Endothelial cell of umbilical vein (primary cell): ENCODE results near the gene CEP95. TPM values are rescaled to one million over a fixed set of nuclear protein-coding genes. Genes with fewer than 3 reads are reported as not detected.

Source experiments
- BruUV-seq: library from RNA; stranded (reverse); fragments of 400-500 nt; replicated peaks from 2 replicates; lab custom pipeline; 2021; lab: Mats Ljungman, UMichigan
- CTCF ChIA-PET: fragments of 300-600, 350-600 bp; sonication (Branson Sonifier 250); formaldehyde crosslinking; loops from one replicate; lab custom pipeline; 2021; ENCODE audit warnings: antibody characterized with exemption, inconsistent platforms; lab: Charles Lee
- POLR2A ChIA-PET: fragments of 300-600, 350-600 bp; sonication (Branson Sonifier 250); formaldehyde crosslinking; loops from one replicate; lab custom pipeline; 2021; ENCODE audit warnings: antibody characterized with exemption, inconsistent platforms; lab: Charles Lee
- DNase-seq: peaks from one replicate; pipeline ENCODE4 v3.0.0-alpha.2; 2011; ENCODE audit warnings: low read depth, low spot score
- FAIRE-seq: peaks from 2 replicates; lab custom pipeline; 2011; peaks lifted over from hg19 to GRCh38; lab: Jason Lieb, UNC
- H2AFZ ChIP-seq: 2 replicates; pipeline ENCODE4 v1.6.0; 2012; ENCODE audit warnings: low read depth, low read length, control low read depth, inconsistent platforms
- H3K27ac ChIP-seq: 2 replicates; pipeline ENCODE4 v1.5.1; 2011; ENCODE audit warnings: low read depth, mild to moderate bottlenecking, control low read depth, low read length, moderate library complexity; ENCODE audit not compliant: insufficient read depth
- H3K27me3 ChIP-seq, 2 experiments: 2 replicates each; pipeline versions ENCODE4 v1.6.0 to v1.6.1; 2011; ENCODE audit warnings: low read length in 2 of 2, mixed read lengths in 1 of 2; ENCODE audit not compliant: control insufficient read depth in 2 of 2, insufficient read depth in 2 of 2
- H3K36me3 ChIP-seq, 2 experiments: 2 replicates in 1 of 2; 3 replicates in 1 of 2; pipeline ENCODE4 v1.5.1; 2011; ENCODE audit warnings: low read length in 2 of 2, mild to moderate bottlenecking in 1 of 2, moderate library complexity in 1 of 2; ENCODE audit not compliant: control insufficient read depth in 2 of 2, insufficient read depth in 2 of 2; ENCODE audit errors: extremely low read depth in 1 of 2
- H3K4me1 ChIP-seq: 3 replicates; pipeline ENCODE4 v1.5.1; 2011; ENCODE audit warnings: mild to moderate bottlenecking, low read length; ENCODE audit not compliant: control insufficient read depth, insufficient read depth; ENCODE audit errors: extremely low read depth
- H3K4me2 ChIP-seq: 2 replicates; pipeline ENCODE4 v1.6.1; 2011; ENCODE audit warnings: low read length, control low read depth, mixed read lengths; ENCODE audit not compliant: insufficient read depth
- H3K4me3 ChIP-seq, 3 experiments: fragments of 200-600 bp in 1 of 3; sonication (generic), shearing (Covaris generic) in 1 of 3; replicated peaks in 1 of 3; 2 replicates each; pipeline ENCODE4 v1.5.1; 2011 to 2016; ENCODE audit warnings: control low read depth in 3 of 3, low read length in 3 of 3, mild to moderate bottlenecking in 2 of 3, inconsistent platforms in 1 of 3, low read depth in 1 of 3, moderate library complexity in 1 of 3; ENCODE audit not compliant: insufficient read depth in 1 of 3
- H3K79me2 ChIP-seq: 2 replicates; pipeline ENCODE4 v1.6.0; 2012; ENCODE audit warnings: low read length, inconsistent platforms; ENCODE audit not compliant: control insufficient read depth, insufficient read depth
- H3K9ac ChIP-seq: replicated peaks from 2 replicates; pipeline ENCODE3; 2011; ENCODE audit warnings: low read length, control low read depth; ENCODE audit not compliant: insufficient read depth; ENCODE audit errors: extremely low read depth
- H3K9me1 ChIP-seq: replicated peaks from 3 replicates; pipeline ENCODE4 v1.6.0; 2011; ENCODE audit warnings: mild to moderate bottlenecking, low read length; ENCODE audit not compliant: control insufficient read depth, insufficient read depth; ENCODE audit errors: extremely low read depth
- H3K9me3 ChIP-seq: replicated peaks from 2 replicates; pipeline ENCODE4 v1.5.1; 2012; ENCODE audit warnings: low read length, inconsistent platforms; ENCODE audit not compliant: control insufficient read depth, insufficient read depth
- H4K20me1 ChIP-seq: replicated peaks from 2 replicates; pipeline ENCODE3; 2011; ENCODE audit warnings: mild to moderate bottlenecking, low read length; ENCODE audit not compliant: control insufficient read depth, insufficient read depth; ENCODE audit errors: extremely low read depth
- EZH2 ChIP-seq: IDR thresholded peaks from 2 replicates; pipeline ENCODE4 v1.6.1; 2012; ENCODE audit warnings: borderline replicate concordance, low read depth, mild to moderate bottlenecking, moderate library complexity, low read length, inconsistent platforms; ENCODE audit not compliant: severe bottlenecking
- FOS ChIP-seq: IDR thresholded peaks from 2 replicates; pipeline ENCODE4 v1.6.1; 2011; ENCODE audit warnings: mild to moderate bottlenecking, low read length, moderate library complexity, borderline replicate concordance; ENCODE audit not compliant: insufficient read depth
- GATA2 ChIP-seq: IDR thresholded peaks from 2 replicates; pipeline ENCODE4 v1.7.0; 2011; ENCODE audit warnings: low read depth, mild to moderate bottlenecking, moderate library complexity, mixed read lengths, low read length; ENCODE audit not compliant: insufficient read length, insufficient read depth
- JUN ChIP-seq: IDR thresholded peaks from 2 replicates; pipeline ENCODE4 v1.6.1; 2011; ENCODE audit warnings: borderline replicate concordance, low read depth; ENCODE audit not compliant: insufficient read length, insufficient read depth
- MAX ChIP-seq: IDR thresholded peaks from 2 replicates; pipeline ENCODE4 v1.6.1; 2011; ENCODE audit not compliant: insufficient read depth, insufficient read length
- MYC ChIP-seq: IDR thresholded peaks from one replicate; pipeline ENCODE4 v1.6.1; 2011; ENCODE audit warnings: mild to moderate bottlenecking, low read depth, low read length
- POLR2A ChIP-seq: IDR thresholded peaks from 2 replicates; pipeline ENCODE4 v1.6.1; 2012; ENCODE audit warnings: low read depth, mild to moderate bottlenecking, control low read depth, low read length
- POLR2AphosphoS5 ChIP-seq: IDR thresholded peaks from 2 replicates; pipeline ENCODE4 v1.6.1; 2012; ENCODE audit warnings: low read depth, mild to moderate bottlenecking, control low read depth, low read length, moderate library complexity; ENCODE audit not compliant: insufficient read depth
- dilution Hi-C: fragments of 300-500 bp; cut with MboI; formaldehyde crosslinking; loops from one replicate; pipeline ENCODE4 v1.15.0; 2019; ENCODE audit warnings: low sequenced_read_pairs; ENCODE audit not compliant: extremely low pct_ligation_motif_present
- intact Hi-C: fragments of 100-400 bp; cut with micrococcal nuclease; formaldehyde crosslinking; loops from one replicate; pipeline ENCODE4 v1.10.0; 2022
- polyA plus RNA-seq, 4 experiments: library from polyadenylated mRNA; depleted of rRNA in 3 of 4; stranded (reverse) in 3 of 4; unstranded in 1 of 4; fragments of >200 nt; gene quantifications; 2 replicates each; pipeline versions ENCODE4 v1.2.1 to v1.2.3, GENCODE V29; 2011 to 2012; ENCODE audit warnings: missing spikeins in 1 of 4
- total RNA-seq: library from RNA; stranded (reverse); gene quantifications from 2 replicates; pipeline ENCODE4 v1.2.3, GENCODE V29; 2021
- TF ChIP-seq, protein P1 (sequence below), 2 donors: IDR thresholded peaks; 1 replicate in 1 of 2; 2 replicates in 1 of 2; pipeline ENCODE4 v1.5.1; 2011; ENCODE audit warnings: low read length in 2 of 2, mild to moderate bottlenecking in 2 of 2, moderate library complexity in 2 of 2, control low read depth in 1 of 2, inconsistent platforms in 1 of 2, low read depth in 1 of 2; ENCODE audit not compliant: insufficient read depth in 1 of 2; ENCODE audit errors: extremely low read depth in 1 of 2

Gene CEP95
- total and polyA plus RNA-seq, 2 donors (not counting 3 experiments of a cell fraction or from before 2014, with no cell fraction given), result 14.1 to 35.5 TPM

GRCh38 chr17:64574646-64575045 is 67.9 kb downstream of the CEP95 start:
- Histone ChIP-seq H3K79me2 (peaks cover 61% of the 10 kb centered on the region), H3K36me3 (peaks cover 18 to 37% of the 10 kb centered on the region in 2 experiments), H3K27ac (no peak overlapping the region), H3K9ac (no peak overlapping the region), H3K4me2 (no peak overlapping the region), H3K9me3 (no peaks in the 10 kb centered on the region), H4K20me1 (peaks cover 3% of the 10 kb centered on the region), H3K4me1 (peaks cover 27% of the 10 kb centered on the region), H3K9me1 (no peaks in the 10 kb centered on the region), H2AFZ (no peak overlapping the region), H3K4me3 (no peak overlapping the region), H3K27me3 (no peaks in the 10 kb centered on the region)
- ChIA-PET CTCF (interaction anchor here (1.1 to 2.2 kb wide), 5 partner anchors 10 to 75 kb away, joined by 3 to 12 read pairs (median 4); no protein-coding TSS in a partner anchor), POLR2A (interaction anchor here (0.7 kb wide), 1 partner anchor 21 kb away, joined by 3 read pairs; no protein-coding TSS in a partner anchor)
- BruUV-seq, result no TSS peak
- dilution Hi-C loops (no loop called here), intact Hi-C loops (no loop called here)
- no peak for FAIRE-seq
- no peak for DNase-seq
- TF ChIP-seq MAX (no peak), FOS (no peak), MYC (no peak), POLR2A (no peak), EZH2 (no peak), POLR2AphosphoS5 (no peak), GATA2 (no peak), JUN (no peak)
- TF ChIP-seq, protein P1, sequence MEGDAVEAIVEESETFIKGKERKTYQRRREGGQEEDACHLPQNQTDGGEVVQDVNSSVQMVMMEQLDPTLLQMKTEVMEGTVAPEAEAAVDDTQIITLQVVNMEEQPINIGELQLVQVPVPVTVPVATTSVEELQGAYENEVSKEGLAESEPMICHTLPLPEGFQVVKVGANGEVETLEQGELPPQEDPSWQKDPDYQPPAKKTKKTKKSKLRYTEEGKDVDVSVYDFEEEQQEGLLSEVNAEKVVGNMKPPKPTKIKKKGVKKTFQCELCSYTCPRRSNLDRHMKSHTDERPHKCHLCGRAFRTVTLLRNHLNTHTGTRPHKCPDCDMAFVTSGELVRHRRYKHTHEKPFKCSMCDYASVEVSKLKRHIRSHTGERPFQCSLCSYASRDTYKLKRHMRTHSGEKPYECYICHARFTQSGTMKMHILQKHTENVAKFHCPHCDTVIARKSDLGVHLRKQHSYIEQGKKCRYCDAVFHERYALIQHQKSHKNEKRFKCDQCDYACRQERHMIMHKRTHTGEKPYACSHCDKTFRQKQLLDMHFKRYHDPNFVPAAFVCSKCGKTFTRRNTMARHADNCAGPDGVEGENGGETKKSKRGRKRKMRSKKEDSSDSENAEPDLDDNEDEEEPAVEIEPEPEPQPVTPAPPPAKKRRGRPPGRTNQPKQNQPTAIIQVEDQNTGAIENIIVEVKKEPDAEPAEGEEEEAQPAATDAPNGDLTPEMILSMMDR (IDR thresholded peaks at IDR 0.05; ENCODE audit: extremely low read depth in 1 of 2, insufficient read depth in 1 of 2, low read depth in 1 of 2, low read length in 2 of 2), result no peak
